Measurements from ENCODE around the gene CBLC.

The CBLC gene

GRCh38 chr19:44803442-44804428, 26.0 kb downstream of the CBLC start:
- no peak for DNase-seq

- no peak for DNase-seq
Observed at GRCh38 chr19:44806291-44806690, 28.6 kb downstream of the CBLC start.

- no peak for DNase-seq
Observed at GRCh38 chr19:44807162-44807561, 29.5 kb downstream of the CBLC start.

- no peak for DNase-seq
Observed at GRCh38 chr19:44807652-44808462, 30.2 kb downstream of the CBLC start.

- DNase-seq = peak; percentile 24
Observed at GRCh38 chr19:44808463-44809371, 31.0 kb downstream of the CBLC start, which contains the start of gene BCAM. TSS of gene BCAM (plus strand) at chr19:44809103. CDS start at chr19:44809125, 22 bp downstream.

GRCh38 chr19:44809577-44810233, 32.0 kb downstream of the CBLC start:
- DNase-seq = no peak

- no peak for DNase-seq
Observed at GRCh38 chr19:44810234-44811121, 32.8 kb downstream of the CBLC start.

GRCh38 chr19:44811122-44811419, 33.4 kb downstream of the CBLC start:
- DNase-seq = no peak

- DNase-seq = no peak
Observed at GRCh38 chr19:44812142-44812718, 34.5 kb downstream of the CBLC start.

GRCh38 chr19:44813070-44813840, 35.6 kb downstream of the CBLC start:
- no peak for DNase-seq

- no peak for DNase-seq
Observed at GRCh38 chr19:44813841-44814470, 36.3 kb downstream of the CBLC start.

GRCh38 chr19:44814517-44814916, 36.8 kb downstream of the CBLC start:
- DNase-seq = no peak

GRCh38 chr19:44816301-44816700, 38.6 kb downstream of the CBLC start:
- DNase-seq = no peak

GRCh38 chr19:44817725-44818465, 40.2 kb downstream of the CBLC start:
- no peak for DNase-seq

- no peak for DNase-seq
Observed at GRCh38 chr19:44818466-44819031, 40.9 kb downstream of the CBLC start.

GRCh38 chr19:44819246-44819832, 41.6 kb downstream of the CBLC start:
- no peak for DNase-seq

GRCh38 chr19:44820648-44821609, 43.2 kb downstream of the CBLC start:
- no peak for DNase-seq
